ENCODE measurements around the gene SLC25A45.

GRCh38 chr11:65380460-65381119 lies 1.9 kb downstream of the SLC25A45 start:
- TF ChIP-seq, protein P1, sequence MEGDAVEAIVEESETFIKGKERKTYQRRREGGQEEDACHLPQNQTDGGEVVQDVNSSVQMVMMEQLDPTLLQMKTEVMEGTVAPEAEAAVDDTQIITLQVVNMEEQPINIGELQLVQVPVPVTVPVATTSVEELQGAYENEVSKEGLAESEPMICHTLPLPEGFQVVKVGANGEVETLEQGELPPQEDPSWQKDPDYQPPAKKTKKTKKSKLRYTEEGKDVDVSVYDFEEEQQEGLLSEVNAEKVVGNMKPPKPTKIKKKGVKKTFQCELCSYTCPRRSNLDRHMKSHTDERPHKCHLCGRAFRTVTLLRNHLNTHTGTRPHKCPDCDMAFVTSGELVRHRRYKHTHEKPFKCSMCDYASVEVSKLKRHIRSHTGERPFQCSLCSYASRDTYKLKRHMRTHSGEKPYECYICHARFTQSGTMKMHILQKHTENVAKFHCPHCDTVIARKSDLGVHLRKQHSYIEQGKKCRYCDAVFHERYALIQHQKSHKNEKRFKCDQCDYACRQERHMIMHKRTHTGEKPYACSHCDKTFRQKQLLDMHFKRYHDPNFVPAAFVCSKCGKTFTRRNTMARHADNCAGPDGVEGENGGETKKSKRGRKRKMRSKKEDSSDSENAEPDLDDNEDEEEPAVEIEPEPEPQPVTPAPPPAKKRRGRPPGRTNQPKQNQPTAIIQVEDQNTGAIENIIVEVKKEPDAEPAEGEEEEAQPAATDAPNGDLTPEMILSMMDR (IDR thresholded peaks at IDR 0.05), result no peak
- TF ChIP-seq MXI1 (IDR thresholded peaks at IDR 0.05; ENCODE audit: low read depth, low read length), result no peak
- TF ChIP-seq YY1 (IDR thresholded peaks at IDR 0.05; ENCODE audit: low read depth), result no peak
- TF ChIP-seq GABPA (IDR thresholded peaks at IDR 0.05; ENCODE audit: low read depth), result no peak
- TF ChIP-seq GATA2 (CRISPR knock-in tag; IDR thresholded peaks at IDR 0.05), result no peak
- TF ChIP-seq TAF1 (IDR thresholded peaks at IDR 0.05; ENCODE audit: borderline replicate concordance, low read depth, low read length), result no peak

Data from SK-N-SH (cell line).